Stimulated activated CD4-positive, alpha-beta T cell treated with anti-CD3 and anti-CD28 coated beads, Interleukin-4, amount 100 ng/mL, for 4 hours (primary cell): ENCODE data around the gene PARVG.
A peak's percentile ranks its signal among the peaks of the same experiment; 100 is the strongest.

ENCODE experiments used
- DNase-seq, 2 experiments: peaks; one replicate each; pipeline ENCODE4 v3.0.0-alpha.2; 2020

Gene PARVG

GRCh38 chr22:44157916-44158618 lies 22.7 kb upstream of the PARVG start:
- DNase-seq, result no peak

GRCh38 chr22:44158816-44159215 lies 21.9 kb upstream of the PARVG start:
- DNase-seq, result no peak

- DNase-seq, result no peak
Observed at GRCh38 chr22:44159221-44159620, 21.5 kb upstream of the PARVG start.

GRCh38 chr22:44159811-44160210 lies 20.9 kb upstream of the PARVG start:
- no peak for DNase-seq

- no peak for DNase-seq
Observed at GRCh38 chr22:44160421-44160820, 20.3 kb upstream of the PARVG start.

- no peak for DNase-seq
Observed at GRCh38 chr22:44161673-44162072, 19.1 kb upstream of the PARVG start.

GRCh38 chr22:44162960-44163359 lies 17.8 kb upstream of the PARVG start:
- no peak for DNase-seq

GRCh38 chr22:44163536-44163935 lies 17.2 kb upstream of the PARVG start:
- no peak for DNase-seq

GRCh38 chr22:44164031-44164430 lies 16.7 kb upstream of the PARVG start:
- DNase-seq, result no peak

GRCh38 chr22:44165286-44165874 lies 15.3 kb upstream of the PARVG start:
- no peak for DNase-seq

GRCh38 chr22:44166498-44167276 lies 14.0 kb upstream of the PARVG start:
- no peak for DNase-seq

GRCh38 chr22:44167501-44167900 lies 13.2 kb upstream of the PARVG start:
- no peak for DNase-seq

GRCh38 chr22:44168206-44168605 lies 12.5 kb upstream of the PARVG start:
- no peak for DNase-seq

GRCh38 chr22:44170470-44170869 lies 10.3 kb upstream of the PARVG start:
- no peak for DNase-seq

GRCh38 chr22:44171561-44171960 lies 9.2 kb upstream of the PARVG start:
- DNase-seq, result no peak

- DNase-seq, result no peak
Observed at GRCh38 chr22:44172370-44173108, 8.2 kb upstream of the PARVG start.

GRCh38 chr22:44173154-44173553 lies 7.6 kb upstream of the PARVG start:
- no peak for DNase-seq

- DNase-seq, result no peak
Observed at GRCh38 chr22:44175676-44176075, 5.0 kb upstream of the PARVG start.

GRCh38 chr22:44179196-44179988 lies 1.3 kb upstream of the PARVG start:
- DNase-seq, result no peak

GRCh38 chr22:44179989-44180705 lies 578 bp upstream of the PARVG start:
- no peak for DNase-seq

GRCh38 chr22:44181033-44181911 lies 547 bp downstream of the PARVG start:
- peak; percentile 57 to 78 for DNase-seq
